Stomach (tissue), 4 donors: Measurements from ENCODE around the gene NPHP4.

ENCODE experiments used
- POLR2A ChIP-seq, 4 donors: fragments of 450-650 bp; IDR thresholded peaks; one replicate each; pipeline ENCODE4 v1.6.1; 2016; ENCODE audit warnings: antibody characterized with exemption in 4 of 4, control low read depth in 2 of 4, mild to moderate bottlenecking in 1 of 4, moderate library complexity in 1 of 4
- TF ChIP-seq, protein P1 (sequence below), 7 experiments: fragments of 450-650 bp in 4 of 7; fragments of 200-600 bp in 3 of 7; sonication (generic) in 3 of 7; IDR thresholded peaks; one replicate each; pipeline ENCODE4 v1.5.1; 2016 to 2019; ENCODE audit warnings: antibody characterized with exemption in 7 of 7, control low read depth in 2 of 7, mild to moderate bottlenecking in 1 of 7

DNA sequence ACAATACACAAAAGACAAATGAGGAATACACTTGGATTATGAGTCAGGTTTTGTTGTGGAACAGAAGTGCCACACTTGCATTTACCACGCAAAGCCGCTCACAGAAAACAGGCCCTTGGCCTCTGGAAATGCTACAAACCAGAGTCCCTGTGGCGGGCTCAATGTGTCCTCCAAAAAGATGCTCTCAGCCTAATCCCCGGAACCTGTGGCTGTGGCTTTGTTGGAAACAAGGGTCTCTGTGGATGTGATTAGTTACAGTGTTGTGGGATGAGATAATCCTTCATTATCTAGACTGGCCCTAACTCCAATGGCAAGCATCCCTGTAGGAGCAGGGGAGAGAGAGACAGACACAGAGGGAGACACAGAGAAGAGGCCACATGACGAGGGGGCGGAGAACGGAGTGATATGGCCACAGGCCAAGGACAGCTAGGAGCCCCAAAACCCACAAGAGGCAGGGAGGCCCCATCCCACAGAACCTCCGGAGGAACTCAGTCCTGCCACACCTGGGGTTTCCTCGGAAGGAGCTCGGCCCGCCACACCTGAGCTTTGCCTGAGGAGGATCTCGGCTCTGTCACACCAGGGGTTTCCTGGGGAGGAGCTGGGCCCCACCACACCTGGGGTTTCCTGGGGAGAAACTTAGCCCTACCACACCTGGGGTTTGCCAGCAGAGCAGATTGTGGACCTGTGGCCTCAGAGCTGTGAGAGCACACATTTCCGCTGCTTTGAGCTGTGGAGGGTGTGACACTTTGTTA lies 55.4 kb downstream of the NPHP4 start:
- TF ChIP-seq POLR2A (IDR thresholded peaks at IDR 0.05): no peak
- TF ChIP-seq, protein P1, sequence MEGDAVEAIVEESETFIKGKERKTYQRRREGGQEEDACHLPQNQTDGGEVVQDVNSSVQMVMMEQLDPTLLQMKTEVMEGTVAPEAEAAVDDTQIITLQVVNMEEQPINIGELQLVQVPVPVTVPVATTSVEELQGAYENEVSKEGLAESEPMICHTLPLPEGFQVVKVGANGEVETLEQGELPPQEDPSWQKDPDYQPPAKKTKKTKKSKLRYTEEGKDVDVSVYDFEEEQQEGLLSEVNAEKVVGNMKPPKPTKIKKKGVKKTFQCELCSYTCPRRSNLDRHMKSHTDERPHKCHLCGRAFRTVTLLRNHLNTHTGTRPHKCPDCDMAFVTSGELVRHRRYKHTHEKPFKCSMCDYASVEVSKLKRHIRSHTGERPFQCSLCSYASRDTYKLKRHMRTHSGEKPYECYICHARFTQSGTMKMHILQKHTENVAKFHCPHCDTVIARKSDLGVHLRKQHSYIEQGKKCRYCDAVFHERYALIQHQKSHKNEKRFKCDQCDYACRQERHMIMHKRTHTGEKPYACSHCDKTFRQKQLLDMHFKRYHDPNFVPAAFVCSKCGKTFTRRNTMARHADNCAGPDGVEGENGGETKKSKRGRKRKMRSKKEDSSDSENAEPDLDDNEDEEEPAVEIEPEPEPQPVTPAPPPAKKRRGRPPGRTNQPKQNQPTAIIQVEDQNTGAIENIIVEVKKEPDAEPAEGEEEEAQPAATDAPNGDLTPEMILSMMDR (IDR thresholded peaks at IDR 0.05): no peak
